HG02852 (cell line): Measurements from ENCODE around the gene TNIP3.
"Not testable (repeated sequence)": the region's sequence is repeated elsewhere in the genome, so short reads cannot be mapped to it uniquely, and the experiment has no call there.

Experiments
- ATAC-seq: cut with Tn5 transposase; IDR thresholded peaks from one replicate; pipeline ENCODE4 v1.9.1; 2021; ENCODE audit warnings: mild to moderate bottlenecking, moderate library complexity; ENCODE audit not compliant: unreplicated experiment

Gene TNIP3

DNA sequence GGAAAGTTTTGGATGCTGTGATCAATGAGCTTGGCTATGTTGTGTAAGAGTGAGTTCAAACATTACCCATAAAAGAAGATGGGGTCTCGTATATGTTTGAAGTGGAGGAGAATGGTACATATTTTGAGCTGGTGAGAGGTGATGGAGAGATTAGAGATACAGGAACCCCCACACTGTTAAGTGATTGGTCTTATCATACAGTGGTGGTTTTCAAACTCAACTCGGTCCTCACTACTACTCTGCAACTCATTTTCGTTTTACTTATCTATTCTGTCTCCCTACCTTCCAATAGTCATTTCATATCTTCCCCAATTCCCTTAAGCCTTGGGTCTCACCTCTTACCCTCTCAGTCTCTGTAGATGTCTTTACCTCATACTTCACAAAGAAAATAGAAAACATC lies 16.4 kb upstream of the TNIP3 start:
- no peak for ATAC-seq

DNA sequence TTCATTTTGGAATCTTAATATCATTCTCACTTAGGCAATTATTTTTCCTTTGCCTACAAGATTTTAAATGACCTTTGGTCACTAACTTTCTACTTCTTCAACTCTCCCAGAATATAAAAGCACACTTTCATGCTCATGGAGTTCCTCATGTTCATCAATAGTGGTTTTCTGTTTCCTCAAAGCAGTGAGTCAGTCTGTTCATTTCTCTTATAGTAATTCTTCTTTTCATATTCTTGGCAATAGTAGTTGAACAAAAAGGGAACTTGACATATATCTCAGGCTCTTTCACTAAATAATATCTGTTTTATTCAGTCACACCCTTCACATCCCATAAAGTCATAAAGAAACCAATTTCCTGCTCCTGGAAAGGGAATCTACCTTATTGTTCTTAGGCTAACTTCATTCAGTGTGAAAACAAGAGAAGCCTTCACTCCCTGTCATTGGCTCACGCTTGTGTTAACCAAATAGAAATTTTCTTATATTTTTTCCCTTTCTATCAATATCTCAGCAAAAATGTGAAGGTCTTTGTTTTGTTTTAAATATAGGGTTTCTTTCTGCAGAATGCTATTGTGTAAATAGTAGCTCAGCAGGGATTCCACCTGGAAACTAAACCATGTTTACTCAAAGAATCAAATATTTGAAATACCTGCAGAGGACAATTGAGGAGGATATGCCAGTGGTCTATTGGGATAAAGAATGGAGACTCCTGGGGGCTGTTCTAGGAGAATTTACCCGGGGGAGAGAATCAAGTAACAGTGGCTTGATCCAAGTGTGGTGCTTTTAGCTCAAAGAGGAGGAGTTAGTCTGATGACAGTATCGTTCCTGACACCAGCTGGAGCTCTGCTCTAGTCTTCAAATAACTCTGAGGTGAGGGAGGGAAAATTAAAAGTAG lies 13.4 kb upstream of the TNIP3 start:
- ATAC-seq: no peak

DNA sequence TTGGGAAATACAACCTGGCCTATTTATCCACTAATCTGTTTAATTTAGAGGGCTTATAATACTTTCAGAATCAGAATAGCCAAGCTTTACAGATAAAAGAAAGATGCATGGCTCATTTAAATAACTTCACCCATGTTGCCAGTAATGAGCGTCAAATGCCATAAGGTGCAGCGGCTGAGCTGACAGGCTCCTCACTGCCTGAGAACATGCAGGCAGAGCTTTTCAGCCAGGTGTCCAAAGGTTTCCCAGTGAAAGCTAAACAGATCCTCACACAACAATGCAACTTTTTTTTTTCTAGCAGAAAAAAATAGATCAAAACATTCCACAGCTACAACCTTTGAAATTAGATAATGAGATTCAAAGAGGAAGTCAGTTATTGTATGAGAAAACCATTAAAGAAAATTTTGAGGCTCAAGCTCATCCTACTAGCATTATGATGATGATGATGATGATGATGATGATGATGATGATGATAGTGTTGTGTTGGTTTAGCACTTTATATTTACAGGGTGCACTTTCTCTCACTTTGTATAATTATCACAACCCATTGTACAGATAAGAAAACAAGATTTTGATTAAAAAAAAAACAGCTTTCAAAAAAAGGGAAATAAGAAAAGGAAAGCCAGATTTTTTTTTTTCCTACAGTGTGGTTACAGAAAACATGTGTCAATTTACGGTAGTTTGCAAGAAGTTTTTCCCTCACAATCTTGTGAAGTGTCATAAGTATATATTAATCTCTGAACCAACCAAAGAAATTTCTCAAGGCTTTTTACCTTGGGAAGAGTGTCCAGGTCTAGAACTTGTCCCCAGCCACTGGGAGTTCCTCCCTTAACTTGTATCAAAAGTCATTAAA lies 12.2 kb upstream of the TNIP3 start:
- ATAC-seq: no peak

DNA sequence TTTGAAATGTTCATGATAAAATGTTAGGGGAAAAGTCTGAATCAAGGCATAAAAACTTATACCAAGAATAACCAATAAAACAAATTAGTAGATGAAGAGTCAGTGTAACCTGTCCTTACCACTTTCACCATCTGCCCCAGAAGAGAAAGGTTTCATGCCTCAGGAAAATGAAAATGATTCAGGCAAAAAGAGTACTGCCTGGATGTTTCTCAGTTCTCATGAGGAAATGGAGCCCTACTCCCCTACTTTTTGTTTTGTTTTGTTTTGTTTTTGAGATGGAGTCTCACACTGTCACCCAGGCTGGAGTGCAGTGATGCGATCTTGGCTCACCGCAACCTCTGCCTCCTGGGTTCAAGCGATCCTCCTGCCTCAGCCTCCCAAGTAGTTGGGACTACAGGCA lies 7.4 kb upstream of the TNIP3 start:
- not testable (repeated sequence) for ATAC-seq

DNA sequence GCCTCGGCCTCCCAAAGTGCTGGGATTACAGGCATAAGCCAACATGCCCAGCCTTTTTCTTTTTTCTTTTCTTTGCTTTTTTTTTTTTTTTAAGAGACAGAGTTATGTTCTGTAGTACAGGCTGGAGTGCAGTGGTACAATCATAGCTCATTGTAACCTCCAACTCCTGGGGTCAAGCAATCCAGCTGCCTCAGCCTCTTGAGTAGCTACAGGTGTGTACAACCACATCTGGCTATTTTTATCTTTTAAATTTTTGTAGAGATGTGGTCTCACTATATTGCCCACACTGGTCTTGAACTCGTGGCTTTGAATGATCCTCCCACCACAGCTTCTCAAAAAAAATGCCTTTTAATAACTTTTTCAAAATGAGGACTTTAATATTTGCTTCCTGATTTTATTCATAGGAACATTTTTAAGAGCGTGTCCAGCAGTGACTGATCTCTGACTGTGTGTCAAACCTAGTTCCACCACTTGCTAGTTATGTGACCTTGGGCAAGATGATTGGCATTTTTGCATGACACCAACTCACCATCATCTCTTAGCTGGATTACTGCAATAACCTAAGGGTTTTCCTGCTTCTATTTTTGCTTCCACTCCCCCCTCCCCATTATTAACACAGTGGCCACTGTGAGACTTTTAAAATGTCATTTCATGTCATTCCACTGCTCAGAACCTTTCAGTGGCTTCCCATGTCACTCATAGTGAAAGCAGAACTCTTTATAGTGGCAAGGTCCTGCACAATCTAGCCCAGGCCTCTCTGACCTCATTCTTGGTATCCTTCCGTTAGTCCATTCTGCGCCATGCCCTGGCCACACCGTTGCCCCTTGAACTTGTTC lies 4.5 kb upstream of the TNIP3 start:
- peak; percentile 81 for ATAC-seq

DNA sequence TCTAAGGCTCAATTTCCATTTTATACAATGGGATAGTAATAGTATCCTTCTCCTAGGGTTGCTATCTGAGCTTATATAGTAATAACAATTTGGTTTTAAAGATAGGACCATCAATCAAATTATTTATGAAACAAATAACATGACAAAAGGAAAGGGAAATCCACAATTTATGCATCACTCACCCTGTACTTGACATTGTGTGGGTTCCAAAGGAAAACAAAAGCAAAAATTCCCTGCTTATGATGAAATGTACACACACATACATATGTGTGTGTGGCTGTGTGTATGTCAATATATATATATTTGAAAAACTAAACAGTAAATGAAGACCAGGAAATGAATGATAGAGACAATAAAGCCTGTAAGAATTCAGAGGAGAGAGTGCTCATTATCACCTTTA lies 2.9 kb upstream of the TNIP3 start:
- ATAC-seq: no peak

DNA sequence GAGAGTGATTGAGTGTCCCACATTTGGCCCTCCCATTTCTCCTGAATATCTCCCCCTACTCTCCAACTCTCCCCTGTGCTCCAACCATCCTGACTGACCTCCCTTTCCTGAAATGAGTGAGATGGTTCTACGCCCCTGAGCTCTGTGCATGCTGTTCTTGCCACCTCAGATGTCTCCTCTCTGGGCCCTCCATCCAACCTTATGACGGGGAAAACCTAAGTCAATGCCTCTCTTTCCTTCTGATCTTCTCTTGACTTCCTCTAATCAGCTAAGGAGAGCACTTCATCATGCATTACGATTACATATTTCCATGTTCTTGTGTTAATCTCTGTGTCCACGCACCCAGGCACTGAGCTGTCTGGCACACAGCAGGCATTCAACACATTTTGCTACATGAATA lies 1.1 kb upstream of the TNIP3 start:
- ATAC-seq: no peak

DNA sequence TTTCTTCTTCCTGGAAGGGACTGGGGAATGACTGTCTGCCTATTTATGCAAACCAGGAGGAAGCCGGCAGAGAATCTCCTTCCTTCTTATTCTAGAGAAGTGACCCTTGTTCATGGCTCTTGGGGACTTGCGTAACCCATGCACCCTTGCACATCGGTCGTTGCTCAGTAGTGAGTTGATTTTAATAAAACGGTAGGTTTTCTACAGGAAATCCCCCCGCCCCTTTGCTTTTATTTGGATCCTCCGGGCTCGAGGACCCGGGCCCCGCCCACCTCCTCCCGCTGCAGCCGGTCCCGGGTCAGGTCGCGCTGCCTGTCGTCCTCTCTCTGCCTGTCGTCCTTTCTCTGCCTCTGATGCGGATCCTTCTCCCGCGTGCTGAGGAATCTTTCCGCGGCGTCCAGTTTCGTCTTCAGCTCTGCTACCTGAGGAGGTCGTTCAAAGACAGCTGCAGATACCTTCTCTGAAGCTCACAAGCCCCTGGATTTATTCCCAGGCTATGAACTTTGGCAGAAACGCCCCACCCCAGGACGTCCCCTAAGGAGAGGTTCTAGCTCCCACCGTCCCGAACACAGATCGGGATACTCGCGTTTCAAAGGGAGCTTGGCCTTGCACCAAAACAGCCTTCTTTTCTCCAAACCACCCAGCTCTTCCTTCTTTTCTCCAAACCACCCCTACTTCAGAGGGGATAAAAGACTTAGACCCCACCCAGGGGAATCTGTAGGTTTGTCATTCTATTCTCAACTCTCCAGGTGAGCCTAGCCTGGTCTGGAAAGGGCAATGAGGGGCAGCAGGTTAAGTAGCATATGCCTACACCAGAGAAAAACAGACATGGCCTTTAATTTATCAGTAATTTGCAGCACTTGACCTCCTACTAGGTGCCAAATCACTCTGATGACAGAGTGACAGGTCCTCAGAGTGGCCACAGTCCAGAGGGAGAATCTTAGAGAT lies 7.0 kb downstream of the TNIP3 start:
- no peak for ATAC-seq

DNA sequence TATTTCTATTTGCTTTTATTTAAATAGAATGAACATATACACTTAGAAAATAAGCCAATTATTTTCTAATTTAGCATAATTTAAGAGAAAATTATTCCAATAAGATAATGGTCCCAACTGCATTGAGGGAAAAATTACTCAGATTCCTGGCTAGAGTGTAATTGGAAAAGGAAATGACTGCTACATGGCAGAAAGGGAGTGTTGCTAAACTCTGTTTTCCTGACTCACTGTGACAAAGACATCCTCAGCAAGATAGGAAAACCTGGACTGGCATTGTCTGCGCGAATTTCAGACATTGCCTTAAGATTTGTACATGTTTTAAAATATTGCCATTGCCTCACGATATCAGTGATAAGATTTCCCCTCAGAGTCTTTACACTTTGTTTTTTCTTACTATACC lies 8.2 kb downstream of the TNIP3 start:
- ATAC-seq: no peak

DNA sequence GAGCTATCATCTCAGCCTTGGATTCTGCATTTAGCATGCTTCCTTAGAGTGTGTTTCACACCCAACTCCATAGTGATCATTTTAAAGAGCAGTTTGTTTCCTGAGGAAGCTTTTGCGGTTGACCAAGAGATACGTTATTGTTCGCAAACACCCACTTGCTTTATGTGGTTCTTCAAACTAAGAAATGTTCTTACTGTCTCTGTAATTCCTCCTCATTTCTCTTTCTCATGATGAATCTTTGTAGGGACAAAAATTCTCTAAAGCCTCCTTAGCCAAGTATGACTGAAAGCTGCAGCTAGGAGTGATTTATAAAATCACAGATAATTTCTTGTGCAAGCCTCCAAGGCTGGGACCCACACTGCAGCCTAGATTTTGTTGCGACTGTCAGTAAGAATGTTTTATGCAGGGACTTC lies 10.0 kb downstream of the TNIP3 start:
- peak; percentile 68 for ATAC-seq

DNA sequence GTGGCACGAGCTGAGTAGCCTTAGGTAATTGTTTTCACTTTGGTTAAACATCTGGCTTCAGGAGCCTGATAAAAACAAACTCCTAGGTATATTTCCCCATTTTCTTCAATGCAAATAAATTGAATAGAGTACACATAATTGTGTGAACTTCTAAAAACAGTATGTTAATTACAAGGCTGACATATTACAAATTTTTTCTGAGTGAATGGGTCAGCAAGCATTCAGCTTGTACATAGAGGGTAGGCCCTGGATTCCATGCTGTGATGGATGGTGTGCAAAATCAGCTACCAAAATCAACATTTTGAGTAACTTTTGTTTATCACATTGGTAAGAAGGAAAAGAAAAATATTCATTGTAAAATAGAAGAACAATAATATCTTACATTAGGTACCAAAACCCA lies 12.2 kb downstream of the TNIP3 start:
- ATAC-seq: no peak

DNA sequence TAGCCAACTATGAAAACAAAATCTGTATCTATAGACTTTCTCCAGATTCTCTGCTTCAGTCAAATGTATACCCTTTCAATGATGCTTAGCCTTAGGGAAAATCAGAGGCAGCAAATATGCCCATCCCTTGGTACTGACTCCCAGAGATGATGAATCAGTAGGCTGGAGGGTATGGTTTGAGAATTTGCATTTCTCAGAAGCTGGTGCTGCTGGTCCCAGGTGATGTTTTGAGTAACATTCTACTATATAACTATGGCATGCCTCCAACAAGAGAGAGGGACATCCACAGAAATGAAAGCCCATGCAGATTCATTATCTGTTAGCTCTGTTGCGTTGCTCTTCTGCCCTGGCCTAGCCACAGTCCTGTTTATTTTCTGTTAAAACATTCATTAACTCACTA lies 13.6 kb downstream of the TNIP3 start:
- ATAC-seq: no peak

DNA sequence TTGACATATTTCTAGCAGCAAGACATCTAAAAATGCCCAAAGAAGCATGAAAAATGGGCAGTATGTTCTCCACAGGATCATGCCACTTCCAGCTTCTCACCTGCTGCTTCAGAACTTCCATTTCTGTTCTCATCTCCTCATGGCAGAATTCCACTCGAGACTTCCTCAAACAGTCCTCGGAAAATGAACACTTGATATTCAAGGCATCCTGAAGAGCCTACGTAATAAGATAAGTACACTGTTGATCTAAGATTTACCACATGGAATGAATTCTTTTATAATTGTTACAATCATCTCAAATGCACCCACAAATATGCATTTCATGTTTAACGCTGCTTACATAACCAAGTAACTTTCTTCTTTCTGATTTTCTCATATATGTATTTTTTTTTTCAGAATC lies 14.1 kb downstream of the TNIP3 start:
- ATAC-seq: no peak

DNA sequence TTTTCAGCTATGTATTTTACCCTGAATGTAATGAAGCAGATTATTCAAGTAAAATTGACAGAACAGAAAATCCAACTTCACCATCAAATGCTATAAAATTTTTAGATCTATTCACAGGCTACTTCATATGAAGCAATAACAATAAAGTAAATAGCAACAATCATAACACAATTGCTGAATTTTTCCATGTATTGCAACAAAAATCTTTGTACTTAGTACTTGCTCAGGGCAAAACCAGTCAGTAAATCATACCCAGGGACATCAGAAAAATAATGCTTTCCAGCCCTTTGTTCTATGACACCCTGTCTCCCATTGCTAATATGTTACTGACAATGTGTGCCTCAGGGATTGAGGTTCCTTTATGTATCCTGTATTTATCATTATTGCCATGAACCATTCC lies 15.5 kb downstream of the TNIP3 start:
- no peak for ATAC-seq

DNA sequence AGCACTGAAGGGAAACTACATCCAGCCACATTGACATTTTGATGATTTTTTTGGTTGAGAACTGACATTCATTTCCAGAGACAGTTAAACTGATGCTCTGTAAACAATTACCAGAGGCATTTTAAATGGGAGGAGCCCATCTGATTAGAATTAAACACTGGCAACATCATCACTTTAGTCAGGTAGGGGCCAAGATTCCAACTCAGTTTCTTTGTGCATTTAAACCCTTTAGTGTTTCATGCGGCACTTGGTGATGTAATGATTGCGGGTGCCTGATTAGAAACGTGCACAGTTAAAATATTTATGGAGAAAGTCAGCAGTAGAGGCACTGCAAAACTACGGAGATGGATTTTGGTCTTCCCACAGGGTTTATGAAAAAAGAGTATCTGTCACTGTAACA lies 16.1 kb downstream of the TNIP3 start:
- ATAC-seq: no peak

DNA sequence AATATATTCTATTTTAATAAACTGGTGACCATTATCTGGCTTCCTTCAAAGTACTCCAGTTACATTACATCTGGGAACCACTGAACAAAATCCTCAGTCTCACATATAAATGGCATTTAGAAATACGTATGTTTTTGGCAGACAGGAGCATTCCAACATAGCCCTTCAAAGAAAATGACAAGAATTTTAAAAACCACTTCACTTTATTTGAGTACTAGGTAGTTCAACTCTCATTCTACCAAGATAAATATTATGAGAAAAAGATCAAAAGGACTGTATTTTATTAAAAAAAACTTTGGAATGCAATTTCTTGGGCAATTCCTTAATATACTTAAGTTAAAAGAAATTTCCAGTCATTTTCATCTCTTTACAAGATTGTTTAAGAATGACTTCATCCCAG lies 17.6 kb downstream of the TNIP3 start:
- no peak for ATAC-seq

DNA sequence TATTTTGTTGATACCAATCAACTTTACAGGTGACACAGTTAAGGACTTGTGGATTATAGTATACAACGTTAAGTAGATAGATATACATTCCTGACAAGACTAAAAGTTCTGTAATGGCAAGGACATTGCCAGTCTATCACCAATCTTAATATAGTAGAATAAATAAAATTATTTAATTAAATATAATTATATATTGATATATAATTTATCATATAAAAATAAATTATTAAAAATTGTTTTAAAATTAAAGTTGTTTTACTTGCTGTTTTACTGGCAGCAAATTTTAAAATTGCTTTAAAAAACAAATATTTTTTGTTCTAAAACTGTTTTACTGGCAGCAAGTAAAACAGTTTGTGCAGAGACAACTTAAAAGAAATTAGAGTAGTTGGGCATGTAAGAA lies 18.7 kb downstream of the TNIP3 start:
- no peak for ATAC-seq

DNA sequence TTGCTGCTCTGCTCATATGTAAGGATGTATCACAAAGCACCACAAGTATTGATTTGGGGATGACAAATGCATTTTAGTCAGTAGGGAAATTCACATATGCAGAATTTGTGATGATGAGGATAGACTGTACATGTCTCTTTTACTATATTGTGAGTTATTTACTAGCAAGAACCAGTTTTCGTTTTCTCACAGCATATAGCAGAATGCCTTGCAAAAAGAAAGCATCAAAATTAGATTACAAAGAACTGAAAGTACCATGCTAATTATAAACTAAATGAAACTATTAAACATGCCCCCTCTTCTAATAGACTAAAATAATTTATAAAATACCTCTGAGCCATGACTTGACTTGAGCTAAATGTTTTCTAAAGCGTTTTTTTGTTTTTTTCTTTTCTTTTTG lies 20.1 kb downstream of the TNIP3 start:
- no peak for ATAC-seq

DNA sequence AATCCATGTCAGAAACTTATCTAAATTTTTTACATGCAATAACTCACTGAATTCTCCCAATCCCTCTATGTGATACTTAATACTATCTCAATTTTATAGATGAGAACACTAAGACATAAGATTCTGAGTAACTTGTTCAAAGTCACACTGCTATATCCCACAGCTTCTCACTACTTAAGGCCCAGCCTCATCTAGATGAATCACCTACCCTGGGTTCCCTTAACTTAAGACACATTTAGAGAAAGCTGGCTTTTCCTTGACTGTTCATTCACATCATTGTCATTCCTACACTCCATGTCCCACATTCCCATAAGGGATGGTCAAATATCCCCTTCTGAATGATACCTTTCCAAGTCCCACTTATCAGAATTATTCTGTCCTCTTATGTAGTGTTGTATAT lies 21.0 kb downstream of the TNIP3 start:
- no peak for ATAC-seq
